HepG2 (cell line): ENCODE measurements around the gene SDK2. TPM values are rescaled to one million over a fixed set of nuclear protein-coding genes. Genes with fewer than 3 reads are reported as not detected.

Source experiments
- HNF1B ChIP-seq: sonication (generic); formaldehyde crosslinking; IDR thresholded peaks from 2 replicates; pipeline ENCODE4 v1.5.1; 2020; ENCODE audit warnings: mild to moderate bottlenecking, moderate library complexity, missing genetic modification reagents
- HNRNPK ChIP-seq: fragments of 200-400 bp; formaldehyde crosslinking; IDR thresholded peaks from 2 replicates; pipeline ENCODE4 v1.6.1; 2018; ENCODE audit warnings: low read length, low read depth, moderate library complexity, mild to moderate bottlenecking; ENCODE audit not compliant: poor library complexity, severe bottlenecking
- ISX ChIP-seq: sonication (generic); formaldehyde crosslinking; conservative IDR thresholded peaks from 2 replicates; pipeline ENCODE4 v1.5.0; 2020; ENCODE audit warnings: missing genetic modification reagents
- JUN ChIP-seq: sonication (generic); formaldehyde crosslinking; IDR thresholded peaks from 2 replicates; pipeline ENCODE4 v1.4.0; 2020; ENCODE audit warnings: mild to moderate bottlenecking, missing genetic modification reagents
- MEIS2 ChIP-seq: sonication (generic); formaldehyde crosslinking; IDR thresholded peaks from 2 replicates; pipeline ENCODE4 v1.9.0; 2021; ENCODE audit warnings: mild to moderate bottlenecking, missing genetic modification reagents
- POLR2G ChIP-seq: fragments of 200-400 bp; formaldehyde crosslinking; IDR thresholded peaks from 2 replicates; pipeline ENCODE4 v1.6.1; 2018; ENCODE audit warnings: mild to moderate bottlenecking, low read depth, low read length, moderate library complexity
- SMYD3 ChIP-seq: sonication (generic); formaldehyde crosslinking; IDR thresholded peaks from 2 replicates; pipeline ENCODE4 v1.8.1; 2023; ENCODE audit warnings: mild to moderate bottlenecking, missing genetic modification reagents
- STAT5B ChIP-seq: sonication (generic); formaldehyde crosslinking; IDR thresholded peaks from 2 replicates; pipeline ENCODE4 v1.4.0; 2020; ENCODE audit warnings: missing genetic modification reagents
- ZBTB39 ChIP-seq: sonication (generic); formaldehyde crosslinking; IDR thresholded peaks from 2 replicates; pipeline ENCODE4 v1.5.0; 2020; ENCODE audit warnings: missing genetic modification reagents
- ZBTB43 ChIP-seq: sonication (generic); formaldehyde crosslinking; conservative IDR thresholded peaks from 2 replicates; pipeline ENCODE4 v1.4.0; 2020; ENCODE audit warnings: missing genetic modification reagents
- ZFP41 ChIP-seq: sonication (generic); formaldehyde crosslinking; IDR thresholded peaks from 2 replicates; pipeline ENCODE4 v1.4.0; 2020; ENCODE audit warnings: mild to moderate bottlenecking, missing genetic modification reagents, borderline replicate concordance
- ZMAT5 ChIP-seq: sonication (generic); formaldehyde crosslinking; IDR thresholded peaks from 2 replicates; pipeline ENCODE4 v1.5.0; 2020; ENCODE audit warnings: mild to moderate bottlenecking, low read depth, missing genetic modification reagents, borderline replicate concordance
- ZNF160 ChIP-seq: sonication (generic); formaldehyde crosslinking; IDR thresholded peaks from 2 replicates; pipeline ENCODE4 v1.8.0; 2022; ENCODE audit warnings: mild to moderate bottlenecking, inconsistent platforms, missing genetic modification reagents
- ZNF496 ChIP-seq: sonication (generic); formaldehyde crosslinking; IDR thresholded peaks from 2 replicates; pipeline ENCODE4 v1.8.1; 2023; ENCODE audit warnings: mild to moderate bottlenecking, moderate library complexity, missing genetic modification reagents; ENCODE audit not compliant: insufficient replicate concordance
- ZNF510 ChIP-seq: sonication (generic); formaldehyde crosslinking; IDR thresholded peaks from 2 replicates; pipeline ENCODE4 v1.4.0; 2020; ENCODE audit warnings: low read depth, mild to moderate bottlenecking, missing genetic modification reagents
- ZNF530 ChIP-seq: sonication (generic); formaldehyde crosslinking; IDR thresholded peaks from 2 replicates; pipeline ENCODE4 v1.5.0; 2020; ENCODE audit warnings: low read depth, mild to moderate bottlenecking, missing genetic modification reagents
- ZNF547 ChIP-seq: sonication (generic); formaldehyde crosslinking; IDR thresholded peaks from 2 replicates; pipeline ENCODE4 v1.5.1; 2020; ENCODE audit warnings: mild to moderate bottlenecking, missing genetic modification reagents
- ZNF605 ChIP-seq: sonication (generic); formaldehyde crosslinking; IDR thresholded peaks from 2 replicates; pipeline ENCODE4 v1.8.0; 2022; ENCODE audit warnings: mild to moderate bottlenecking, missing genetic modification reagents
- ZNF776 ChIP-seq: sonication (generic); formaldehyde crosslinking; IDR thresholded peaks from 2 replicates; pipeline ENCODE4 v1.4.0; 2020; ENCODE audit warnings: mild to moderate bottlenecking, missing genetic modification reagents
- polyA plus RNA-seq, 8 experiments: library from polyadenylated mRNA; depleted of rRNA in 3 of 8; stranded (reverse) in 7 of 8; unstranded in 1 of 8; fragments of >200 nt; fragmentation: Illumina TruSeq in 4 of 8; extraction: Trizol in 4 of 8; gene quantifications; 2 replicates each; pipeline versions ENCODE4 v1.2.1 to v1.2.3, GENCODE V29; 2011 to 2016; ENCODE audit warnings: low read depth in 4 of 8, missing spikeins in 1 of 8, mixed read lengths in 1 of 8; ENCODE audit not compliant: insufficient read depth in 1 of 8
- total RNA-seq, 5 experiments: library from RNA; depleted of rRNA; stranded (reverse); fragments of >200 nt; fragmentation: Illumina TruSeq; extraction: Trizol; gene quantifications; 2 replicates each; pipeline ENCODE4 v1.2.3, GENCODE V29; 2016; ENCODE audit warnings: low read depth in 1 of 5

SDK2 gene
- total and polyA plus RNA-seq, 2 of the 13 experiments (the other 11 are each of a cell fraction or from before 2014, with no cell fraction given) = not detected

GRCh38 chr17:73288534-73289302 is 355.5 kb downstream of the SDK2 start (continued):
- TF ChIP-seq POLR2G (peak; percentile 71), ZMAT5 (CRISPR knock-in tag) (no peak), SMYD3 (CRISPR knock-in tag) (0 out of 2 replicates have a peak, but pooled peaks have one; percentile 41), ZNF776 (CRISPR knock-in tag) (no peak), ZNF496 (CRISPR knock-in tag) (no peak), ISX (no peak), ZFP41 (CRISPR knock-in tag) (no peak), ZNF510 (CRISPR knock-in tag) (no peak), HNF1B (CRISPR knock-in tag) (peak; percentile 98), MEIS2 (peak; percentile 81; the same call in 1 of the 2 replicates), ZNF530 (CRISPR knock-in tag) (no peak), STAT5B (no peak; the same call in 1 of the 2 replicates), ZNF160 (CRISPR knock-in tag) (no peak), HNRNPK (no peak), ZNF547 (CRISPR knock-in tag) (peak; percentile 85), ZBTB39 (CRISPR knock-in tag) (peak; percentile 65; the same call in 1 of the 2 replicates), ZNF605 (peak; percentile 98), JUN (0 out of 2 replicates have a peak, but pooled peaks have one; percentile 40), ZBTB43 (0 out of 2 replicates have a peak, but pooled peaks have one; percentile 24)
